Measurements from ENCODE around the gene CLIP2.

DNA sequence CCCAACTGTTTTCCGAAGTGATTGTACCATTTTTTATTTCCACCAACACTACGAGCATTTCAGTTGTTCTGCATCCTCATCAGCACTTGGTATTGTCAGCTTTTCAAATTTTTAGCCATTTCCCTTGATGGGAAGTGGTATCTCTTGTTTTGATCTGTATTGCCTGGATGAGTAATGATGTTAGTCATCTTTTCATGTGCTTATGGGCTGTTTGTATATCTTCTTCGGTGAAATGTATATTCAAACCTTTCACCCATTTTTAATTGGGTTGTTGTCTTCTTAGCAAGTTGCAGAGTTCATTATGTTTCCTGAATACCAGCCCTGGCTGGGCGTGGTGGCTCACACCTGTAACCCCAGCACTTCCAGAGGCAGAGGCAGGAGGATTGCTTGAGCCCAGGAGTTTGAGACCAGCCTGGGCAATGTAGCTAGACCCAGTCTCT is 22.1 kb downstream of the CLIP2 start:
- TF ChIP-seq, protein P1, sequence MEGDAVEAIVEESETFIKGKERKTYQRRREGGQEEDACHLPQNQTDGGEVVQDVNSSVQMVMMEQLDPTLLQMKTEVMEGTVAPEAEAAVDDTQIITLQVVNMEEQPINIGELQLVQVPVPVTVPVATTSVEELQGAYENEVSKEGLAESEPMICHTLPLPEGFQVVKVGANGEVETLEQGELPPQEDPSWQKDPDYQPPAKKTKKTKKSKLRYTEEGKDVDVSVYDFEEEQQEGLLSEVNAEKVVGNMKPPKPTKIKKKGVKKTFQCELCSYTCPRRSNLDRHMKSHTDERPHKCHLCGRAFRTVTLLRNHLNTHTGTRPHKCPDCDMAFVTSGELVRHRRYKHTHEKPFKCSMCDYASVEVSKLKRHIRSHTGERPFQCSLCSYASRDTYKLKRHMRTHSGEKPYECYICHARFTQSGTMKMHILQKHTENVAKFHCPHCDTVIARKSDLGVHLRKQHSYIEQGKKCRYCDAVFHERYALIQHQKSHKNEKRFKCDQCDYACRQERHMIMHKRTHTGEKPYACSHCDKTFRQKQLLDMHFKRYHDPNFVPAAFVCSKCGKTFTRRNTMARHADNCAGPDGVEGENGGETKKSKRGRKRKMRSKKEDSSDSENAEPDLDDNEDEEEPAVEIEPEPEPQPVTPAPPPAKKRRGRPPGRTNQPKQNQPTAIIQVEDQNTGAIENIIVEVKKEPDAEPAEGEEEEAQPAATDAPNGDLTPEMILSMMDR (IDR thresholded peaks at IDR 0.05; ENCODE audit: control extremely low read depth in 1 of 3, insufficient read depth in 1 of 3, low read depth in 1 of 3, low read length in 3 of 3), result no peak
- TF ChIP-seq CBX8 (IDR thresholded peaks at IDR 0.05; ENCODE audit: borderline replicate concordance, low read depth, low read length) (no peak), CTBP2 (IDR thresholded peaks at IDR 0.05; ENCODE audit: borderline replicate concordance, insufficient read depth, insufficient read length, low read length) (no peak), TBP (IDR thresholded peaks at IDR 0.05; ENCODE audit: low read depth, low read length) (no peak), SP2 (IDR thresholded peaks at IDR 0.05; ENCODE audit: low read length) (no peak), EZH2 (IDR thresholded peaks at IDR 0.05; ENCODE audit: low read depth, low read length, severe bottlenecking) (no peak), CEBPB (IDR thresholded peaks at IDR 0.05; ENCODE audit: low read depth, low read length) (no peak), RAD21 (IDR thresholded peaks at IDR 0.05 in 1 of 2, conservative IDR thresholded peaks at IDR 0.05 in 1 of 2; ENCODE audit: low read depth in 2 of 2, low read length in 2 of 2) (no peak), POLR2A (IDR thresholded peaks at IDR 0.05; ENCODE audit: control extremely low read depth in 1 of 2, low read depth in 2 of 2, low read length in 2 of 2) (no peak), TAF1 (IDR thresholded peaks at IDR 0.05; ENCODE audit: low read depth, low read length) (no peak), POLR2AphosphoS5 (IDR thresholded peaks at IDR 0.05; ENCODE audit: low read depth, low read length) (no peak), JUN (IDR thresholded peaks at IDR 0.05; ENCODE audit: low read depth, low read length) (no peak), YY1 (IDR thresholded peaks at IDR 0.05; ENCODE audit: low read depth, low read length) (no peak), SIN3A (conservative IDR thresholded peaks at IDR 0.05 in 1 of 2, IDR thresholded peaks at IDR 0.05 in 1 of 2; ENCODE audit: low read depth in 1 of 2, low read length in 2 of 2) (no peak)
